H9 (cell line): Measurements from ENCODE around the gene UBAC2. TPM values are rescaled to one million over a fixed set of nuclear protein-coding genes. Genes with fewer than 3 reads are reported as not detected.

Experiments used
- DNase-seq: peaks from one replicate; pipeline ENCODE4 v3.0.0-alpha.2; 2017
- H2AFZ ChIP-seq: one replicate; pipeline ENCODE4 v1.6.1; 2013; ENCODE audit warnings: mild to moderate bottlenecking, low read length, control low read depth, moderate library complexity
- H2AK5ac ChIP-seq: 2 replicates; pipeline ENCODE4 v1.6.1; 2013; ENCODE audit warnings: low read length, control low read depth, mixed read lengths; ENCODE audit not compliant: insufficient read length
- H2BK120ac ChIP-seq: one replicate; pipeline ENCODE4 v1.6.1; 2013; ENCODE audit warnings: low read depth, mild to moderate bottlenecking, low read length, control low read depth, inconsistent platforms; ENCODE audit not compliant: poor library complexity, severe bottlenecking
- H2BK12ac ChIP-seq: 2 replicates; pipeline ENCODE4 v1.6.1; 2013; ENCODE audit warnings: low read length, control low read depth, mixed read lengths, low read depth; ENCODE audit not compliant: insufficient read length
- H2BK15ac ChIP-seq: 2 replicates; pipeline ENCODE4 v1.6.1; 2013; ENCODE audit warnings: low read depth, low read length, control low read depth
- H2BK20ac ChIP-seq: one replicate; pipeline ENCODE4 v1.6.1; 2013; ENCODE audit warnings: low read depth, mild to moderate bottlenecking, low read length, control low read depth, inconsistent platforms; ENCODE audit not compliant: poor library complexity, severe bottlenecking
- H2BK5ac ChIP-seq: 2 replicates; pipeline ENCODE4 v1.6.1; 2013; ENCODE audit warnings: low read length, control low read depth, mixed read lengths; ENCODE audit not compliant: insufficient read length
- H3K14ac ChIP-seq: 2 replicates; pipeline ENCODE4 v1.6.1; 2013; ENCODE audit warnings: low read length, control low read depth; ENCODE audit not compliant: insufficient read depth
- H3K18ac ChIP-seq: 2 replicates; pipeline ENCODE4 v1.6.1; 2013; ENCODE audit warnings: low read depth, mild to moderate bottlenecking, mixed read lengths, low read length, control low read depth; ENCODE audit not compliant: insufficient read length
- H3K23ac ChIP-seq: 2 replicates; pipeline ENCODE4 v1.6.1; 2013; ENCODE audit warnings: low read length, control low read depth, mixed read lengths, low read depth; ENCODE audit not compliant: insufficient read length
- H3K23me2 ChIP-seq: 2 replicates; pipeline ENCODE4 v1.6.1; 2013; ENCODE audit warnings: low read depth, mild to moderate bottlenecking, mixed read lengths, low read length, control low read depth; ENCODE audit not compliant: insufficient read length, poor library complexity, severe bottlenecking
- H3K27ac ChIP-seq: 2 replicates; pipeline ENCODE4 v1.5.1; 2013; ENCODE audit warnings: low read length, control low read depth, mixed read lengths, low read depth; ENCODE audit not compliant: insufficient read length
- H3K27me3 ChIP-seq: 2 replicates; pipeline ENCODE4 v1.6.1; 2013; ENCODE audit warnings: low read length, control low read depth, inconsistent platforms; ENCODE audit not compliant: insufficient read depth
- H3K4ac ChIP-seq: 2 replicates; pipeline ENCODE4 v1.6.1; 2013; ENCODE audit warnings: low read depth, mild to moderate bottlenecking, control low read depth, inconsistent platforms, low read length, moderate library complexity
- H3K4me1 ChIP-seq: 2 replicates; pipeline ENCODE4 v1.6.1; 2013; ENCODE audit warnings: low read length, control low read depth, inconsistent platforms; ENCODE audit not compliant: insufficient read depth
- H3K4me2 ChIP-seq: 2 replicates; pipeline ENCODE4 v1.6.1; 2013; ENCODE audit warnings: low read length, control low read depth, mixed read lengths; ENCODE audit not compliant: insufficient read length, insufficient read depth
- H3K56ac ChIP-seq: 2 replicates; pipeline ENCODE4 v1.6.1; 2013; ENCODE audit warnings: low read depth, mild to moderate bottlenecking, mixed read lengths, low read length, control low read depth; ENCODE audit not compliant: insufficient read length
- H3K79me1 ChIP-seq: 2 replicates; pipeline ENCODE4 v1.6.1; 2013; ENCODE audit warnings: low read depth, mild to moderate bottlenecking, moderate library complexity, low read length, control low read depth, inconsistent platforms; ENCODE audit not compliant: insufficient read depth, poor library complexity, severe bottlenecking
- H3K79me2 ChIP-seq: 2 replicates; pipeline ENCODE4 v1.6.1; 2013; ENCODE audit warnings: low read length, control low read depth, inconsistent platforms; ENCODE audit not compliant: insufficient read depth
- H3K9ac ChIP-seq: 2 replicates; pipeline ENCODE4 v1.6.1; 2013; ENCODE audit warnings: low read length, control low read depth, mixed read lengths; ENCODE audit not compliant: insufficient read length; ENCODE audit errors: extremely low read depth
- H3K9me3 ChIP-seq: one replicate; pipeline ENCODE4 v1.6.1; 2013; ENCODE audit warnings: low read depth, low read length, inconsistent platforms; ENCODE audit not compliant: control insufficient read depth
- H3T11ph ChIP-seq: one replicate; pipeline ENCODE4 v1.6.1; 2013; ENCODE audit warnings: mild to moderate bottlenecking, low read length, control low read depth, inconsistent platforms
- H4K20me1 ChIP-seq: one replicate; pipeline ENCODE4 v1.6.1; 2013; ENCODE audit not compliant: control insufficient read depth, insufficient read length, insufficient read depth
- H4K5ac ChIP-seq: 2 replicates; pipeline ENCODE4 v1.6.1; 2013; ENCODE audit warnings: low read depth, mild to moderate bottlenecking, mixed read lengths, low read length, control low read depth; ENCODE audit not compliant: insufficient read length
- H4K8ac ChIP-seq: replicated peaks from 2 replicates; pipeline ENCODE4 v1.6.1; 2013; ENCODE audit warnings: low read length, control low read depth, mixed read lengths, low read depth; ENCODE audit not compliant: insufficient read length
- H4K91ac ChIP-seq: 2 replicates; pipeline ENCODE4 v1.6.1; 2013; ENCODE audit warnings: low read depth, mild to moderate bottlenecking, moderate library complexity, mixed read lengths, low read length, control low read depth; ENCODE audit not compliant: insufficient read length
- H3K27ac Mint-ChIP-seq, 3 experiments: 2 replicates in 2 of 3; 3 replicates in 1 of 3; pipeline ENCODE4 v1.8.0; 2020 to 2021; ENCODE audit warnings: mixed read lengths in 3 of 3, mild to moderate bottlenecking in 1 of 3, moderate library complexity in 1 of 3
- H3K27me3 Mint-ChIP-seq: 2 replicates; pipeline ENCODE4 v1.8.0; 2021; ENCODE audit warnings: low read depth, mild to moderate bottlenecking, moderate library complexity, mixed read lengths
- H3K36me3 Mint-ChIP-seq, 3 experiments: 2 replicates in 2 of 3; 3 replicates in 1 of 3; pipeline ENCODE4 v1.8.0; 2020 to 2021; ENCODE audit warnings: low read depth in 3 of 3, mixed read lengths in 3 of 3; ENCODE audit not compliant: insufficient read depth in 1 of 3
- H3K4me1 Mint-ChIP-seq, 2 experiments: 2 replicates each; pipeline ENCODE4 v1.8.0; 2020; ENCODE audit warnings: mixed read lengths in 2 of 2
- H3K4me3 Mint-ChIP-seq, 2 experiments: 2 replicates in 1 of 2; 3 replicates in 1 of 2; pipeline ENCODE4 v1.8.0; 2020 to 2021; ENCODE audit warnings: mild to moderate bottlenecking in 2 of 2, mixed read lengths in 2 of 2, moderate library complexity in 1 of 2
- H3K9me3 Mint-ChIP-seq, 2 experiments: 2 replicates in 1 of 2; 3 replicates in 1 of 2; pipeline ENCODE4 v1.8.0; 2020; ENCODE audit warnings: mild to moderate bottlenecking in 2 of 2, mixed read lengths in 2 of 2, moderate library complexity in 1 of 2
- CTCF ChIP-seq: fragments of 200-600 bp; sonication (generic); conservative IDR thresholded peaks from 3 replicates; pipeline ENCODE4 v1.8.0; 2021; ENCODE audit warnings: antibody characterized with exemption, mild to moderate bottlenecking
- WGBS: extraction: QIAGEN DNeasy Blood & Tissue Kit; methylation state at CpG from one replicate; pipeline ENCODE4 v1.1.7; 2013; ENCODE audit warnings: missing lambda C conversion rate, low lambda C conversion rate, mixed read lengths; ENCODE audit not compliant: insufficient read length; ENCODE audit errors: extremely low coverage; 5-methylcytosine and 5-hydroxymethylcytosine counted together
- total RNA-seq: library from RNA; stranded (reverse); gene quantifications from 2 replicates; pipeline ENCODE4 v1.2.1, GENCODE V29; 2021

Gene UBAC2
- total RNA-seq, 1 experiment from 2014 or later: 52.3 TPM

DNA sequence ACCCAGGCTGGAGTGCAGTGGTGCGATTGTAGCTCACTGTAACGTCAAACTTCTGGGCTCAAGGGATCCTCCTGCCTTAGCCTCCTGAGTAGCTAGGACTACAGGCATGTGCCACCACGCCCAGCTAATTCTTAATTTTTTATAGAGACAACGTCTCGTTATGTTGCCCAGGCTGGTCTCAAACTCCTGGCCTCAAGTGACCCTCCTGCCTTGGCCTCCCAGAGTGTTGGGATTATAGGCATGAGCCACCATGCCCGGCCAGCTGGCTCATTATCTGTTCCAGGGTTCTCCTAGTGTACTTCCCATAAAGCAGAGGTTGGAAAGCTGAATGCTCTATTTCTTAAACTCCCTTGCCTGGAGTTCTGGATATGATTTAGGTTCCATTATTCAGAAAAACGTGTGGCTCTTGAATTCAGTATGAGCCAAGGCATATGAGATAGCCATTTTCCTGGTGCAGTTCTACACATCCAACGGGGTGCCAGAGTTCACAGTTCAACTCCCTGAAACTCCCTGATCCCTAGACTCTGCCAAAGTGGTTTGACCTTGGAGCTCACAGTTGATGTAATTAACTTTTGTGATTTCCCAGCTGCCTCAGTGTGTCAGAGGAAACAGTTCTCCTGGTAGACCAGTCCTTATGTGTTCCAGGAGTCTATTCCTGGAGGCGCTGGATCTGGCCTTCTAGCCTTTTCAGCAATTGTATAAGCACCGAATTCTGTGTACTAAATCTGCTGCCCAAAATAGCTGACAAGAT, 85.0 kb downstream of the UBAC2 start:
- no peak overlapping the region for H4K8ac ChIP-seq
- H3K79me2 ChIP-seq: no peaks in the 10 kb centered on the region
- Mint-ChIP-seq H3K4me1 (peaks cover 0 to 3% of the 10 kb centered on the region in 2 experiments; a peak in 1 of 4 replicates), H3K36me3 (peaks cover 2 to 4% (median 2%) of the 10 kb centered on the region in 3 experiments; a peak in 4 of 7 replicates), H3K27ac (0 out of 7 replicates have a peak overlapping the region, but pooled peaks of 1 of the 3 experiments have one; percentile 54), H3K9me3 (no peaks in the 10 kb centered on the region), H3K4me3 (no peak overlapping the region), H3K27me3 (no peaks in the 10 kb centered on the region)
- H3K4ac ChIP-seq: no peak overlapping the region
- no peak overlapping the region for H2BK20ac ChIP-seq
- no peaks in the 10 kb centered on the region for H3K27me3 ChIP-seq
- H4K5ac ChIP-seq: no peak overlapping the region
- no peak overlapping the region for H2BK15ac ChIP-seq
- H3K56ac ChIP-seq: no peak overlapping the region
- no peak overlapping the region for H4K91ac ChIP-seq
- no peak for DNase-seq
- H2BK12ac ChIP-seq: no peak overlapping the region
- no CpG with 5 or more reads among the region's 10 CpGs for WGBS
- H3K27ac ChIP-seq: no peak overlapping the region
- H3K9me3 ChIP-seq: no peaks in the 10 kb centered on the region
- H3K4me1 ChIP-seq: no peaks in the 10 kb centered on the region; the same call in 1 of the 2 replicates
- no peak overlapping the region for H2BK120ac ChIP-seq
- no peak overlapping the region for H2BK5ac ChIP-seq
- H2AK5ac ChIP-seq: no peak overlapping the region
- H4K20me1 ChIP-seq: no peaks in the 10 kb centered on the region
- H3T11ph ChIP-seq: no peak overlapping the region
- TF ChIP-seq CTCF: no peak
- H3K9ac ChIP-seq: no peak overlapping the region
- no peak overlapping the region for H3K4me2 ChIP-seq
- H3K18ac ChIP-seq: no peak overlapping the region
- no peak overlapping the region for H3K23ac ChIP-seq
- no peak overlapping the region for H3K14ac ChIP-seq
- no peak overlapping the region for H2AFZ ChIP-seq
- H3K23me2 ChIP-seq: no peaks in the 10 kb centered on the region
- H3K79me1 ChIP-seq: no peaks in the 10 kb centered on the region
